ENCODE data around the gene UBE2S. TPM values are rescaled to one million over a fixed set of nuclear protein-coding genes. Genes with fewer than 3 reads are reported as not detected.

The UBE2S gene
- total RNA-seq, 4 donors from 2014 or later, result 7.4 to 25.6 (median 13.0) TPM

GRCh38 chr19:55443824-55444480 lies 36.4 kb upstream of the UBE2S start:
- DNase-seq (ENCODE audit: low spot score) (no peak), ATAC-seq (ENCODE audit: low FRiP score) (no peak)
- TF ChIP-seq CTCF (IDR thresholded peaks at IDR 0.05), result no peak

GRCh38 chr19:55443045-55443823 lies 35.6 kb upstream of the UBE2S start, which contains the start of gene SHISA7:
SHISA7 (minus strand) TSS chr19:55443300; CDS start chr19:55442863, 437 bp downstream.
- DNase-seq (ENCODE audit: low spot score) (no peak), ATAC-seq (ENCODE audit: low FRiP score) (no peak)
- no peak for TF ChIP-seq CTCF (IDR thresholded peaks at IDR 0.05)

DNA sequence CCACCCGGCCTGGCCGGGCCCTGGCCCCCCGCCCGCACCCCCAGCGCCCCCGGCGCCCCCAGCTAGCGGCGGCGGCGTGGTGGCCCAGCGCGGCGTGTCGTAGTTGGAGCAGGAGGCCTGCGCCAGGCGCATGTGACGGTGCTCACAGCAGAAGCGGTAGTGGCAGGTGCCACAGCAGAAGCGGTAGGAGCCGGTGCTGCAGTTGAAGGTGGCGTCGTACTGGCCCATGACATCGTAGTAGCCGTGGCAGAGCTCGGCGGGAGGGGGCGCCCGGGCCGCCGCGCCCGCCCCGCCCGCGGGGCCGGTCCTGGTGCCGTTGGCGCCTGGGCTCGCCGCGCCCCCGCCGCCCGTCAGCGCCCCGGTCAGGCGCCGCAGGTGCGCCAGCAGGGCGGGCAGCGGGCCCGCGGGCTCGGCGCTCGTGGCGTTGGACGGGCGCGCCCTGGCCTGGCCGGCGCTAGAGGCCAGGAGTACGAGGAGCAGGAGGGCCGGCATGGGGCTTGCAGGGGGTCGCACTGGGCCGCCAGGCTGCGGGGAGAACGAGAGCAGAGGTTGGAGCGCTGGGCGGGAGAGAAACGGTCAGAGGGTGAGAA lies 34.9 kb upstream of the UBE2S start:
- no peak for TF ChIP-seq CTCF (IDR thresholded peaks at IDR 0.05)
- ATAC-seq (ENCODE audit: low FRiP score) (no peak), DNase-seq (ENCODE audit: low spot score) (no peak)

GRCh38 chr19:55441692-55442321 lies 34.2 kb upstream of the UBE2S start:
- DNase-seq (ENCODE audit: low spot score) (no peak), ATAC-seq (ENCODE audit: low FRiP score) (no peak)
- no peak for TF ChIP-seq CTCF (IDR thresholded peaks at IDR 0.05)

DNA sequence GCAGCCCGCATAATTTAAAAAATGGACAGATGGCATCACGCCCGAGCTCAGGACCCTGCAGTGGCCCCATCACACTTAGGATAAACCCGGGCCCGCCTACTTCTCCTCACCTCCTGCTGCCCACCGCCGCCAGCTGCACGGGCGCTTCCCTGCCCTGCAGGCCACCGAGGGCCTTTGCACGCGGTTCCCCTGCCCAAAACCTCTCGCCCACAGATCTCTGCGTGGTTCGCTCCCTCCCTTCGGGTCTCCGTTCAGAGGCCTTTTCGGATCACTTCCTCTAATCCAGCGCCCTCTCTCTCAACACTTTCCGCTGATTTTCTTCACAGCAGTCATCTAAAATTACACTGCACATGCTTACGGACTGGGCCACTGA lies 33.7 kb upstream of the UBE2S start:
- no peak for ATAC-seq (ENCODE audit: low FRiP score)
- TF ChIP-seq CTCF (IDR thresholded peaks at IDR 0.05), result no peak
- DNase-seq (ENCODE audit: low spot score), result no peak

DNA sequence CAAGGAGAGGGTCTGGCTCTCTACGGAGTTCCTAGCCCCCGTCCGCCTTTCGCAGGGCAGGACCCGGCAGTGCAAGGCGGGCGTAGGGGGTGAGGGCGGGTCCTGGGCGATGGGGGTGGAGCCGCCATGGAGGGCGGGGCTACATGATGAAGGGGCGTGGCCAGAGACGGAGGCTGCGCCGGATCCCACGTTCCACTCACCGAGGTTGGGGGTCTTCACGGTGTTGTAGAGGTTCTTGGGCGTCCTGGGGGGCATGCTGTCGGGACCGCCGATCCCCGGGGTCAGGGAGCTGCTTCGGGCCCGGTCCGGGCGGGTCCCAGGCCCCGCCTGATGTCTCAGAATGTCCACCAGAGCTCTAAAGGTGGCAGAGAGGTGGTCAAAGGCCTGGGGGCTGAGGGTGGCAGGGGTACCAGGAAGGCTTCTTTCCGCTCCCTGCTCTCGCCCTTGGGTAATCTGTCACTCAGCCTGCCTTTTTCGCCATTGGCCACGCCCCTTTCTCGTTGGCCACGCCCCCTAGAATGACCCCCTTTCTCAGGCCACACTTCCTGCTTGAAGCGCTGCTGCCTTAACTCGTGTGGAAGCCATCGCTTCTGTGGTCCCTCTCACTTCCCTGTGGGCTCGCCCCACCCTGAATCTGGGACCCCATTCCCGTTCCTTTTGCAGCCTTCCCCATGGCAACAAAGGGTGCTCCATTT lies 33.0 kb upstream of the UBE2S start:
- no peak for TF ChIP-seq CTCF (IDR thresholded peaks at IDR 0.05)
- DNase-seq (ENCODE audit: low spot score) (no peak), ATAC-seq (ENCODE audit: low FRiP score) (no peak)
